ENCODE measurements around the gene MRPS16. TPM values are rescaled to one million over a fixed set of nuclear protein-coding genes. Genes with fewer than 3 reads are reported as not detected.
A peak's percentile ranks its signal among the peaks of the same experiment; 100 is the strongest.

Gene MRPS16
- total and polyA plus RNA-seq, 2 donors (not counting 1 experiment from before 2014, with no cell fraction given): 27.7 to 49.6 TPM

DNA sequence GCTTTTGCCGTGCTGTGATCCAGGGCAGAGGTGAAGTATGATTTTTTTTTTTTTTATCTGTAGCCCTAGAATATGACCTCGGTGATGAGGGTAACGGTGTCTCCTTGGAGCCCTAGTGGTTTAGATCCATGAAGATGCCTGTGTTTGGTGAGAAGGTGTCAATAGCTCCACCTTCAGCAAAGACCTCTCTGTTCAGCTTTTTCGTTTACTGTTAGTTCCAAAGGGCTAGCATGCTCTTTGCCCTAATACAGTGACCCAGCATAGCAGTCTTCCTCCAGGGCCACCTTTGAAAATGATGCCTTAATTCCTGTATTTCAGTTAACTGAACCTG, 746 bp upstream of the MRPS16 start:
- 3% methylated on average over 4 of the region's 4 CpGs for WGBS (ENCODE audit: insufficient coverage)
- H3K79me2 ChIP-seq (ENCODE audit: control insufficient read depth, insufficient read depth, low read length): peaks cover 40% of the 10 kb centered on the region
- peak overlapping the region; percentile 76 to 98 (median 90) for H3K4me3 ChIP-seq (ENCODE audit: control extremely low read depth in 1 of 5, extremely low read depth in 1 of 5, insufficient read depth in 1 of 5, low read depth in 2 of 5, low read length in 4 of 5)
- ATAC-seq (ENCODE audit: low read depth): no peak
- Mint-ChIP-seq H3K9me3 (ENCODE audit: insufficient read depth) (no peaks in the 10 kb centered on the region), H3K27ac (peak overlapping the region; percentile 90), H3K4me3 (peak overlapping the region; percentile 100), H3K27me3 (no peaks in the 10 kb centered on the region), H3K4me1 (peaks cover 38% of the 10 kb centered on the region)
- TF ChIP-seq CTCF (IDR thresholded peaks at IDR 0.05): no peak
- TF ChIP-seq EZH2 (IDR thresholded peaks at IDR 0.05; ENCODE audit: borderline replicate concordance, insufficient read depth, low read depth, low read length, poor library complexity, severe bottlenecking): no peak
- H3K27me3 ChIP-seq (replicated peaks in 1 of 4; ENCODE audit: control extremely low read depth in 1 of 4, control insufficient read depth in 3 of 4, insufficient read depth in 4 of 4, low read length in 3 of 4): no peaks in the 10 kb centered on the region
- ChIA-PET CTCF (interaction anchor here (1.2 kb wide), 1 partner anchor 11 kb away, joined by 3 read pairs; no protein-coding TSS in a partner anchor), POLR2A (interaction anchor here (0.5 to 1.5 kb wide), 3 partner anchors 372 to 559 kb away, joined by 3 to 6 read pairs (median 4); no protein-coding TSS in a partner anchor)
- H3K4me2 ChIP-seq (replicated peaks; ENCODE audit: low read depth, low read length, poor library complexity, severe bottlenecking): peak overlapping the region; percentile 89
- no peak for DNase-seq
- H4K20me1 ChIP-seq (ENCODE audit: control insufficient read depth, insufficient read depth, low read length, poor library complexity, severe bottlenecking): no peaks in the 10 kb centered on the region
- H3K9me3 ChIP-seq (ENCODE audit: control extremely low read depth in 1 of 3, control insufficient read depth in 2 of 3, insufficient read depth in 1 of 3, low read length in 2 of 3): no peaks in the 10 kb centered on the region
- H3K4me1 ChIP-seq (ENCODE audit: control insufficient read depth in 2 of 2, insufficient read depth in 2 of 2, low read length in 2 of 2): peaks cover 20 to 23% of the 10 kb centered on the region in 2 donors
- H3K36me3 ChIP-seq (replicated peaks in 1 of 2; ENCODE audit: control extremely low read depth in 1 of 2, control insufficient read depth in 1 of 2, extremely low read depth in 1 of 2, insufficient read depth in 2 of 2, low read length in 1 of 2): no peaks in the 10 kb centered on the region
- peak overlapping the region; percentile 83 to 92 for H3K27ac ChIP-seq (ENCODE audit: low read length in 2 of 2)
- intact Hi-C loops (cut with micrococcal nuclease): loop anchor here (2.0 to 10.0 kb wide), 4 partner anchors 141 to 1858 kb away; partner anchors contain the start of genes NUDT13, P4HA1, SAMD8 and VCL
- peak overlapping the region; percentile 89 for H2AFZ ChIP-seq (ENCODE audit: insufficient read depth, low read depth, low read length, poor library complexity, severe bottlenecking)
- H3K9ac ChIP-seq (ENCODE audit: low read length): peak overlapping the region; percentile 89

- WGBS (ENCODE audit: insufficient coverage): 28% methylated on average over 21 of the region's 23 CpGs
- no peak for ATAC-seq (ENCODE audit: low read depth)
- intact Hi-C loops (cut with micrococcal nuclease): loop anchor here (1.0 to 10.0 kb wide), 7 partner anchors 84 to 1859 kb away; partner anchors contain the start of genes CFAP70, ECD, FAM149B1 and NUDT13
- H3K9me3 Mint-ChIP-seq (ENCODE audit: insufficient read depth): no peaks in the 10 kb centered on the region
- H3K79me2 ChIP-seq (ENCODE audit: control insufficient read depth, insufficient read depth, low read length): peaks cover 46% of the 10 kb centered on the region
- peak overlapping the region; percentile 100 for H3K4me3 Mint-ChIP-seq
- TF ChIP-seq CTCF (IDR thresholded peaks at IDR 0.05) (no peak), EZH2 (IDR thresholded peaks at IDR 0.05; ENCODE audit: borderline replicate concordance, insufficient read depth, low read depth, low read length, poor library complexity, severe bottlenecking) (no peak)
- POLR2A ChIA-PET: interaction anchor here (0.5 to 1.5 kb wide), 3 partner anchors 155 to 592 kb away, joined by 3 to 6 read pairs (median 5); partner anchors contain the start of gene P4HA1
- H2AFZ ChIP-seq (ENCODE audit: insufficient read depth, low read depth, low read length, poor library complexity, severe bottlenecking): peak overlapping the region; percentile 89
- H3K9ac ChIP-seq (ENCODE audit: low read length): peak overlapping the region; percentile 89
- no peaks in the 10 kb centered on the region for H3K27me3 Mint-ChIP-seq
- peak overlapping the region; percentile 83 to 92 for H3K27ac ChIP-seq (ENCODE audit: low read length in 2 of 2)
- peaks cover 49% of the 10 kb centered on the region for H3K4me1 Mint-ChIP-seq
- CTCF ChIA-PET: interaction anchor here (1.2 kb wide), 1 partner anchor 12 kb away, joined by 3 read pairs; no protein-coding TSS in a partner anchor
- peaks cover 26 to 31% of the 10 kb centered on the region in 2 donors for H3K4me1 ChIP-seq (ENCODE audit: control insufficient read depth in 2 of 2, insufficient read depth in 2 of 2, low read length in 2 of 2)
- H3K27me3 ChIP-seq (replicated peaks in 1 of 4; ENCODE audit: control extremely low read depth in 1 of 4, control insufficient read depth in 3 of 4, insufficient read depth in 4 of 4, low read length in 3 of 4): no peaks in the 10 kb centered on the region
- no peaks in the 10 kb centered on the region for H3K9me3 ChIP-seq (ENCODE audit: control extremely low read depth in 1 of 3, control insufficient read depth in 2 of 3, insufficient read depth in 1 of 3, low read length in 2 of 3)
- H3K36me3 ChIP-seq (replicated peaks in 1 of 2; ENCODE audit: control extremely low read depth in 1 of 2, control insufficient read depth in 1 of 2, extremely low read depth in 1 of 2, insufficient read depth in 2 of 2, low read length in 1 of 2): no peaks in the 10 kb centered on the region
- H3K27ac Mint-ChIP-seq: peak overlapping the region; percentile 90
- peak overlapping the region; percentile 76 to 98 (median 90) for H3K4me3 ChIP-seq (ENCODE audit: control extremely low read depth in 1 of 5, extremely low read depth in 1 of 5, insufficient read depth in 1 of 5, low read depth in 2 of 5, low read length in 4 of 5)
- H3K4me2 ChIP-seq (replicated peaks; ENCODE audit: low read depth, low read length, poor library complexity, severe bottlenecking): peak overlapping the region; percentile 89
- H4K20me1 ChIP-seq (ENCODE audit: control insufficient read depth, insufficient read depth, low read length, poor library complexity, severe bottlenecking): no peaks in the 10 kb centered on the region
- peak; percentile 17 for DNase-seq
These were observed 580 bp downstream of the MRPS16 start for GRCh38 chr10:73251683-73252444.
